Gastrocnemius medialis (tissue), 4 donors: ENCODE data around the gene MGAT5. TPM values are rescaled to one million over a fixed set of nuclear protein-coding genes. Genes with fewer than 3 reads are reported as not detected.

ENCODE experiments used
- ATAC-seq, 2 donors: fragments of 150-250 bp; one replicate each; pipeline ENCODE4 v1.9.1; 2016
- DNase-seq, 2 donors: peaks; one replicate each; pipeline ENCODE4 v3.0.0-alpha.2; 2019
- H3K27ac ChIP-seq, 4 donors: fragments of 200-600 bp; sonication (generic); 1 replicate in 1 of 4; 2 replicates in 3 of 4; pipeline ENCODE4 v1.5.1; 2016 to 2018; ENCODE audit warnings: mild to moderate bottlenecking in 2 of 4, moderate library complexity in 1 of 4
- H3K27me3 ChIP-seq, 3 donors: fragments of 200-600 bp; sonication (generic) in 2 of 3; 1 replicate in 1 of 3; 2 replicates in 2 of 3; pipeline versions ENCODE4 v1.5.1 to v1.6.0; 2016 to 2019; ENCODE audit warnings: mild to moderate bottlenecking in 1 of 3, moderate library complexity in 1 of 3
- H3K36me3 ChIP-seq, 2 donors: fragments of 200-600 bp; sonication (generic) in 1 of 2; one replicate each; pipeline ENCODE4 v1.5.1; 2017 to 2018
- H3K4me1 ChIP-seq, 2 donors: fragments of 200-600 bp; sonication (generic) in 1 of 2; one replicate each; pipeline ENCODE4 v1.5.1; 2016 to 2017; ENCODE audit warnings: mild to moderate bottlenecking in 2 of 2
- H3K4me3 ChIP-seq, 4 donors: fragments of 200-600 bp; sonication (generic) in 3 of 4; 1 replicate in 1 of 4; 2 replicates in 3 of 4; pipeline ENCODE4 v1.5.1; 2016 to 2019; ENCODE audit warnings: mild to moderate bottlenecking in 2 of 4
- H3K9me3 ChIP-seq, 3 donors: fragments of 200-600 bp; sonication (generic) in 2 of 3; 1 replicate in 1 of 3; 2 replicates in 2 of 3; pipeline ENCODE4 v1.5.1; 2016 to 2019
- CTCF ChIP-seq, 5 experiments: fragments of 450-650 bp in 3 of 5; fragments of 200-600 bp in 2 of 5; sonication (generic) in 2 of 5; IDR thresholded peaks in 4 of 5; conservative IDR thresholded peaks in 1 of 5; 1 replicate in 4 of 5; 2 replicates in 1 of 5; pipeline ENCODE4 v1.5.1; 2016 to 2019; ENCODE audit warnings: antibody characterized with exemption in 5 of 5, mild to moderate bottlenecking in 3 of 5, moderate library complexity in 3 of 5
- POLR2A ChIP-seq, 2 donors: fragments of 450-650 bp; IDR thresholded peaks; one replicate each; pipeline ENCODE4 v1.6.1; 2017; ENCODE audit warnings: antibody characterized with exemption in 2 of 2, mild to moderate bottlenecking in 2 of 2, moderate library complexity in 2 of 2
- in situ Hi-C, 4 donors: fragments of 200-750 bp; cut with MboI; loops; one replicate each; pipeline versions ENCODE4 v1.15.0 to v1.8.0; 2017; ENCODE audit warnings: low sequenced_read_pairs in 4 of 4
- intact Hi-C: fragments of 100-400 bp; cut with DNase I; formaldehyde crosslinking; loops from one replicate; pipeline ENCODE4 v1.15.1; 2023; ENCODE audit warnings: low total_unique reads
- total RNA-seq, 4 donors: library from RNA; depleted of rRNA; stranded (reverse); fragments of >200 nt; gene quantifications; one replicate each; pipeline versions ENCODE4 v1.1.0 to v1.2.3, GENCODE V29; 2016

The MGAT5 gene
- total RNA-seq, 4 donors from 2014 or later, result 3.0 to 4.9 (median 3.3) TPM

- no peak for TF ChIP-seq POLR2A (IDR thresholded peaks at IDR 0.05)
- TF ChIP-seq CTCF (IDR thresholded peaks at IDR 0.05 in 4 of 5, conservative IDR thresholded peaks at IDR 0.05 in 1 of 5), result no peak
- Histone ChIP-seq H3K27ac (no peak overlapping the region), H3K4me3 (no peak overlapping the region), H3K9me3 (no peaks in the 10 kb centered on the region), H3K4me1 (no peaks in the 10 kb centered on the region), H3K36me3 (no peaks in the 10 kb centered on the region), H3K27me3 (no peaks in the 10 kb centered on the region)
- intact Hi-C loops, result no loop called here
- ATAC-seq (no peak), DNase-seq (no peak)
- in situ Hi-C loops, result no loop called here
Measured at GRCh38 chr2:134384131-134384530, 130.3 kb downstream of the MGAT5 start.

- DNase-seq, result no peak
- ATAC-seq, result no peak
- in situ Hi-C loops, result no loop called here
- H3K36me3 ChIP-seq, result no peaks in the 10 kb centered on the region
- H3K27ac ChIP-seq, result no peak overlapping the region
- intact Hi-C loops, result no loop called here
- no peaks in the 10 kb centered on the region for H3K27me3 ChIP-seq
- no peaks in the 10 kb centered on the region for H3K4me1 ChIP-seq
- no peaks in the 10 kb centered on the region for H3K9me3 ChIP-seq
- no peak for TF ChIP-seq CTCF (IDR thresholded peaks at IDR 0.05 in 4 of 5, conservative IDR thresholded peaks at IDR 0.05 in 1 of 5)
- no peak for TF ChIP-seq POLR2A (IDR thresholded peaks at IDR 0.05)
- no peak overlapping the region for H3K4me3 ChIP-seq
Measured at GRCh38 chr2:134385195-134385594, 131.3 kb downstream of the MGAT5 start.

GRCh38 chr2:134386310-134386709 is 132.4 kb downstream of the MGAT5 start:
- no peaks in the 10 kb centered on the region for H3K27me3 ChIP-seq
- H3K27ac ChIP-seq, result no peak overlapping the region
- ATAC-seq (no peak), DNase-seq (no peak)
- intact Hi-C loops, result no loop called here
- H3K4me1 ChIP-seq, result no peaks in the 10 kb centered on the region
- no peak overlapping the region for H3K4me3 ChIP-seq
- TF ChIP-seq POLR2A (IDR thresholded peaks at IDR 0.05) (no peak), CTCF (IDR thresholded peaks at IDR 0.05 in 4 of 5, conservative IDR thresholded peaks at IDR 0.05 in 1 of 5) (no peak)
- no peaks in the 10 kb centered on the region for H3K36me3 ChIP-seq
- H3K9me3 ChIP-seq, result no peaks in the 10 kb centered on the region
- in situ Hi-C loops, result no loop called here

- H3K27me3 ChIP-seq, result no peaks in the 10 kb centered on the region
- in situ Hi-C loops, result no loop called here
- intact Hi-C loops, result no loop called here
- DNase-seq (no peak), ATAC-seq (no peak)
- no peak for TF ChIP-seq POLR2A (IDR thresholded peaks at IDR 0.05)
- no peak for TF ChIP-seq CTCF (IDR thresholded peaks at IDR 0.05 in 4 of 5, conservative IDR thresholded peaks at IDR 0.05 in 1 of 5)
- H3K9me3 ChIP-seq, result no peaks in the 10 kb centered on the region
- H3K4me1 ChIP-seq, result no peaks in the 10 kb centered on the region
- H3K4me3 ChIP-seq, result no peak overlapping the region
- no peak overlapping the region for H3K27ac ChIP-seq
- H3K36me3 ChIP-seq, result no peaks in the 10 kb centered on the region
Measured at GRCh38 chr2:134389381-134389780, 135.5 kb downstream of the MGAT5 start.

- Histone ChIP-seq H3K27ac (no peak overlapping the region), H3K27me3 (no peaks in the 10 kb centered on the region), H3K9me3 (no peaks in the 10 kb centered on the region), H3K4me3 (no peak overlapping the region), H3K4me1 (no peaks in the 10 kb centered on the region), H3K36me3 (no peaks in the 10 kb centered on the region)
- in situ Hi-C loops, result no loop called here
- no peak for TF ChIP-seq CTCF (IDR thresholded peaks at IDR 0.05 in 4 of 5, conservative IDR thresholded peaks at IDR 0.05 in 1 of 5)
- TF ChIP-seq POLR2A (IDR thresholded peaks at IDR 0.05), result no peak
- ATAC-seq (no peak), DNase-seq (no peak)
- intact Hi-C loops, result no loop called here
Measured at GRCh38 chr2:134391751-134392160, 137.9 kb downstream of the MGAT5 start.
